Smooth muscle cell (in vitro differentiated cells): ENCODE results near the gene TMEM132C. TPM values are rescaled to one million over a fixed set of nuclear protein-coding genes. Genes with fewer than 3 reads are reported as not detected.

Source experiments
- DNase-seq: peaks from one replicate; lab custom pipeline; 2025; ENCODE audit not compliant: unreplicated experiment; lab: John Stamatoyannopoulos, UW
- H2AFZ ChIP-seq: fragments of 200-600 bp; sonication (generic); 2 replicates; pipeline ENCODE4 v1.6.0; 2016; ENCODE audit warnings: antibody characterized with exemption, low read depth, mild to moderate bottlenecking
- H3F3A ChIP-seq: fragments of 200-600 bp; sonication (generic); 2 replicates; pipeline ENCODE4 v1.6.0; 2017; ENCODE audit warnings: antibody characterized with exemption, low read depth
- H3K27ac ChIP-seq: fragments of 200-600 bp; sonication (generic); 2 replicates; pipeline ENCODE4 v1.5.1; 2016; ENCODE audit warnings: low read depth, mild to moderate bottlenecking
- H3K27me3 ChIP-seq: fragments of 200-600 bp; sonication (generic); 2 replicates; pipeline ENCODE4 v1.6.1; 2016; ENCODE audit warnings: low read depth, mild to moderate bottlenecking
- H3K36me3 ChIP-seq: fragments of 200-600 bp; sonication (generic); 2 replicates; pipeline ENCODE4 v1.5.1; 2016; ENCODE audit warnings: low read depth
- H3K4me1 ChIP-seq: fragments of 200-600 bp; sonication (generic); 2 replicates; pipeline ENCODE4 v1.5.1; 2016; ENCODE audit warnings: low read depth
- H3K4me2 ChIP-seq: fragments of 200-600 bp; sonication (generic); 2 replicates; pipeline ENCODE4 v1.6.0; 2016; ENCODE audit warnings: mild to moderate bottlenecking
- H3K4me3 ChIP-seq: fragments of 200-600 bp; sonication (generic); 2 replicates; pipeline ENCODE4 v1.5.1; 2016; ENCODE audit warnings: mild to moderate bottlenecking
- H3K79me2 ChIP-seq: fragments of 200-600 bp; sonication (generic); 2 replicates; pipeline ENCODE4 v1.6.0; 2016; ENCODE audit warnings: low read depth, mild to moderate bottlenecking
- H3K9ac ChIP-seq: fragments of 200-600 bp; sonication (generic); 2 replicates; pipeline ENCODE4 v1.6.0; 2016; ENCODE audit warnings: low read depth
- H3K9me3 ChIP-seq: fragments of 200-600 bp; sonication (generic); replicated peaks from 2 replicates; pipeline ENCODE4 v1.5.1; 2016; ENCODE audit warnings: low read depth
- H4K20me1 ChIP-seq: fragments of 200-600 bp; sonication (generic); 2 replicates; pipeline ENCODE4 v1.6.0; 2016; ENCODE audit warnings: low read depth
- WGBS: methylation state at CpG from one replicate; pipeline ENCODE4 v1.1.7; 2016; ENCODE audit warnings: low lambda C conversion rate; 5-methylcytosine and 5-hydroxymethylcytosine counted together
- polyA plus RNA-seq: library from polyadenylated mRNA; unstranded; fragments of >200 nt; fragmentation: Nextera tagmentation; extraction: Ambion mirVana; gene quantifications from 2 replicates; pipeline ENCODE4 v1.2.1, GENCODE V29; 2016
- total RNA-seq: library from RNA; depleted of rRNA; stranded (reverse); fragments of >200 nt; gene quantifications from 2 replicates; pipeline ENCODE4 v1.2.3, GENCODE V29; 2014
- TF ChIP-seq, protein P1 (sequence below): fragments of 200-600 bp; sonication (generic); IDR thresholded peaks from 2 replicates; pipeline ENCODE4 v1.5.1; 2017; ENCODE audit warnings: borderline replicate concordance, mild to moderate bottlenecking, antibody characterized with exemption; ENCODE audit not compliant: insufficient read depth, poor library complexity, severe bottlenecking

TMEM132C gene
- total and polyA plus RNA-seq, 2 experiments from 2014 or later: 0.49 to 0.77 TPM

DNA sequence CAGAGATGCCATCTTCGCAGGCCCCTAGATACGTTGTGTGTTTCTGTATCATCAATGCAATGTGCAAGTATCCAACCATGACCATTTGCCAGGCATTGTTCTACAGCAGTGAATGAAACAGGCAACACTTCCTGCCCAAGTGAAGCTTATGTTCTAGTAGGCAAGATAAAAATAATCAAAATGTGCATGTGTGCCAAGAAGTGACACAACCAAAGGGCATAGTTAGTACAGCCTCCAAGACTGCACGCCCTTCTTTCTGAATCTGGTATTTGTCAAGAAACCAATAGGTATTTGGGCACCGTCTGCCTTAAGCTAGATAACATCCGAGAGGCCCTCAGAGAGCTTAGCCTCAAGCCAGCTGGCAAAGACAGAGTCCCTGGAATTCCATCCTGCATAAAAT is 152.0 kb downstream of the TMEM132C start:
- no peaks in the 10 kb centered on the region for H3K27me3 ChIP-seq
- no peaks in the 10 kb centered on the region for H3K79me2 ChIP-seq
- H3K9ac ChIP-seq: no peak overlapping the region
- no peak overlapping the region for H3K4me2 ChIP-seq
- DNase-seq: no peak
- no peak overlapping the region for H2AFZ ChIP-seq
- no peaks in the 10 kb centered on the region for H3K36me3 ChIP-seq
- H3K4me1 ChIP-seq: no peaks in the 10 kb centered on the region
- no peaks in the 10 kb centered on the region for H3F3A ChIP-seq
- TF ChIP-seq, protein P1, sequence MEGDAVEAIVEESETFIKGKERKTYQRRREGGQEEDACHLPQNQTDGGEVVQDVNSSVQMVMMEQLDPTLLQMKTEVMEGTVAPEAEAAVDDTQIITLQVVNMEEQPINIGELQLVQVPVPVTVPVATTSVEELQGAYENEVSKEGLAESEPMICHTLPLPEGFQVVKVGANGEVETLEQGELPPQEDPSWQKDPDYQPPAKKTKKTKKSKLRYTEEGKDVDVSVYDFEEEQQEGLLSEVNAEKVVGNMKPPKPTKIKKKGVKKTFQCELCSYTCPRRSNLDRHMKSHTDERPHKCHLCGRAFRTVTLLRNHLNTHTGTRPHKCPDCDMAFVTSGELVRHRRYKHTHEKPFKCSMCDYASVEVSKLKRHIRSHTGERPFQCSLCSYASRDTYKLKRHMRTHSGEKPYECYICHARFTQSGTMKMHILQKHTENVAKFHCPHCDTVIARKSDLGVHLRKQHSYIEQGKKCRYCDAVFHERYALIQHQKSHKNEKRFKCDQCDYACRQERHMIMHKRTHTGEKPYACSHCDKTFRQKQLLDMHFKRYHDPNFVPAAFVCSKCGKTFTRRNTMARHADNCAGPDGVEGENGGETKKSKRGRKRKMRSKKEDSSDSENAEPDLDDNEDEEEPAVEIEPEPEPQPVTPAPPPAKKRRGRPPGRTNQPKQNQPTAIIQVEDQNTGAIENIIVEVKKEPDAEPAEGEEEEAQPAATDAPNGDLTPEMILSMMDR: no peak
- WGBS: 77% methylated on average over 5 of the region's 5 CpGs
- H4K20me1 ChIP-seq: no peaks in the 10 kb centered on the region
- no peak overlapping the region for H3K4me3 ChIP-seq
- H3K9me3 ChIP-seq: no peaks in the 10 kb centered on the region
- no peak overlapping the region for H3K27ac ChIP-seq

DNA sequence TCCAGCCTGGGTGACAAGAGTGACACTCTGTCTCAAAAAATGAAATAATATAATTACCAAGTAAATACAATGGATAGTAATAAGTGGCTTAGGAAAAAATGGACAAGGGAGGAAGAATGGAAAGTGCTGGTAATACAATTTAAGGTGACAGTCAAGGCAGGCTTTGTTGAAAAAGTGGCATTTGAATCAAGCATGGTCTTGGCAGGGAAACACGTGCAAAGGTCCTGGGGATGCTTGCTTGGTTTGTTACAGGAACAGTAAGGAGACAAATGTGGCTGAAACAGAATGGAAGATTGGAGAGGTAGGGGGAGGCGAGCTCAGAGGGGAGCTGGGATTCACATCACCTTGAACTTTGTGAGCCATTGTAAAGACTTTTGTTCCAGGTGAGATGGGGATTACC is 153.2 kb downstream of the TMEM132C start:
- Histone ChIP-seq H4K20me1 (no peaks in the 10 kb centered on the region), H3K4me3 (no peak overlapping the region), H2AFZ (no peak overlapping the region), H3K9me3 (no peaks in the 10 kb centered on the region), H3K4me2 (no peak overlapping the region), H3K9ac (no peak overlapping the region), H3K4me1 (no peaks in the 10 kb centered on the region), H3K79me2 (no peaks in the 10 kb centered on the region), H3K27ac (no peak overlapping the region), H3K27me3 (no peaks in the 10 kb centered on the region), H3K36me3 (no peaks in the 10 kb centered on the region), H3F3A (no peaks in the 10 kb centered on the region)
- 94% methylated on average over 2 of the region's 2 CpGs for WGBS
- DNase-seq: no peak
- TF ChIP-seq, protein P1: no peak

DNA sequence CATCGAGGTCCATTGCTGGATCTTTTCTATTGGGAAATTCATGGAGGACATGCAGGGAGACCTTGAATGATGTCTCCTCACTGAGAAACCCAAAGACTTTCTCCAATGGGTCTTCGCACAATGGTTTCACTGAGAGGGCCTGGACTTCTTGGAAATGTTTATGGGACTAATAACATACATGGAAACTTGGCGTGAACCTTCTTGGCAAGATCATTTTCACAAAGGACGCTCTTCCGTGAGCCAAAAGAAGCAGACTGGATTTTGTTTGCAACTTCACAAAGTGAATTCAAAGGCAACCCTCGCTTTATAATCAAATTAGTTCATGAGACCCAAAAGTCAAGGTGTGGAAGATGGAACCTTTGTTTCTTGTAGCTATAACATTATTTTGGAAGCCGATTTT is 154.4 kb downstream of the TMEM132C start:
- DNase-seq: no peak
- H2AFZ ChIP-seq: no peak overlapping the region
- WGBS: 89% methylated on average over 7 of the region's 7 CpGs
- no peaks in the 10 kb centered on the region for H3K79me2 ChIP-seq
- no peak overlapping the region for H3K9ac ChIP-seq
- H3K9me3 ChIP-seq: no peaks in the 10 kb centered on the region
- H3K4me3 ChIP-seq: no peak overlapping the region
- no peaks in the 10 kb centered on the region for H3F3A ChIP-seq
- no peaks in the 10 kb centered on the region for H4K20me1 ChIP-seq
- H3K4me2 ChIP-seq: no peak overlapping the region
- H3K27me3 ChIP-seq: no peaks in the 10 kb centered on the region
- no peak overlapping the region for H3K27ac ChIP-seq
- TF ChIP-seq, protein P1: no peak
- H3K36me3 ChIP-seq: no peaks in the 10 kb centered on the region
- no peaks in the 10 kb centered on the region for H3K4me1 ChIP-seq

DNA sequence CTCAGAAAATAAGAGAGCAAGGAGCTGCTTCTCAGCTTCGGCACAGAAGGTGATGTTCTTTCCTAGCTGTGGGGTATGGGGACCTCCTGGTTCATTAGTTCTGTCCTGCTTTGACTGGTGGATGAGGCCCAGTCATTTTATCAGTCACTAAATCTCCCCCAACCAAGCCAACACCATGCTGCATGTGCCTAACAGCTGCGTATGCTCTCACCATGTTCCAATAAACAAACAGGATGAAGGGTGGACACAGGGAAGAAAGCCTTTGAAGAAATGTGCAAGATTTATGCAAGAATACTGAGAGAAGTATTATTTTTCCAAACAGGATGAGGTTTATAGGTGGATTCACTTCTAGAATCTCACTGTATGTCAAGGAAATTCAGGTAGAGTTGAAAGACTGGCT is 156.2 kb downstream of the TMEM132C start:
- H3K36me3 ChIP-seq: no peaks in the 10 kb centered on the region
- no peaks in the 10 kb centered on the region for H3K9me3 ChIP-seq
- no peak overlapping the region for H3K9ac ChIP-seq
- WGBS: 88% methylated on average over 2 of the region's 2 CpGs
- no peaks in the 10 kb centered on the region for H3F3A ChIP-seq
- DNase-seq: no peak
- no peak overlapping the region for H3K4me2 ChIP-seq
- H3K79me2 ChIP-seq: no peaks in the 10 kb centered on the region
- TF ChIP-seq, protein P1: no peak
- no peaks in the 10 kb centered on the region for H4K20me1 ChIP-seq
- H2AFZ ChIP-seq: no peak overlapping the region
- H3K4me1 ChIP-seq: no peaks in the 10 kb centered on the region
- H3K27ac ChIP-seq: no peak overlapping the region
- H3K27me3 ChIP-seq: no peaks in the 10 kb centered on the region
- no peak overlapping the region for H3K4me3 ChIP-seq
